Loucy (cell line): ENCODE measurements around the gene STUB1.

Experiments used
- H2AFZ ChIP-seq: fragments of 200-600 bp; sonication (generic); 2 replicates; pipeline ENCODE4 v1.6.0; 2016; ENCODE audit warnings: antibody characterized with exemption, mild to moderate bottlenecking, low read length, moderate library complexity
- H3F3A ChIP-seq: fragments of 200-600 bp; 2 replicates; pipeline ENCODE4 v1.6.0; 2016; ENCODE audit warnings: antibody characterized with exemption, low read depth, mild to moderate bottlenecking
- H3K27me3 ChIP-seq: fragments of 200-600 bp; sonication (generic); 2 replicates; pipeline ENCODE4 v1.6.1; 2014; ENCODE audit warnings: low read length, mild to moderate bottlenecking; ENCODE audit not compliant: insufficient read depth, poor library complexity, severe bottlenecking
- H3K36me3 ChIP-seq: fragments of 200-600 bp; sonication (generic); 2 replicates; pipeline ENCODE4 v1.6.1; 2016; ENCODE audit warnings: low read length; ENCODE audit not compliant: insufficient read depth
- H3K4me1 ChIP-seq: fragments of 200-600 bp; sonication (generic); 2 replicates; pipeline ENCODE4 v1.5.1; 2014; ENCODE audit warnings: low read length, mild to moderate bottlenecking; ENCODE audit not compliant: insufficient read depth, poor library complexity, severe bottlenecking
- H3K4me2 ChIP-seq: fragments of 200-600 bp; sonication (generic); 2 replicates; pipeline ENCODE4 v1.6.0; 2014; ENCODE audit warnings: antibody characterized with exemption, low read length, low read depth, mild to moderate bottlenecking; ENCODE audit not compliant: poor library complexity, severe bottlenecking
- H3K4me3 ChIP-seq: fragments of 200-600 bp; sonication (generic); 2 replicates; pipeline ENCODE4 v1.5.1; 2014; ENCODE audit warnings: low read length, mild to moderate bottlenecking, mixed read lengths; ENCODE audit not compliant: poor library complexity, severe bottlenecking
- H3K79me2 ChIP-seq: fragments of 200-600 bp; sonication (generic); 2 replicates; pipeline ENCODE4 v1.6.1; 2014; ENCODE audit warnings: low read length; ENCODE audit not compliant: insufficient read depth
- H3K9ac ChIP-seq: fragments of 200-600 bp; sonication (generic); 2 replicates; pipeline ENCODE4 v1.6.0; 2014; ENCODE audit warnings: mild to moderate bottlenecking, low read depth, low read length, moderate library complexity; ENCODE audit not compliant: poor library complexity, severe bottlenecking
- H3K9me2 ChIP-seq: fragments of 200-600 bp; sonication (generic); replicated peaks from 2 replicates; pipeline ENCODE4 v1.6.1; 2016; ENCODE audit warnings: low read depth, low read length, mixed read lengths
- H3K9me3 ChIP-seq: fragments of 200-600 bp; sonication (generic); 2 replicates; pipeline ENCODE4 v1.6.1; 2014; ENCODE audit warnings: mild to moderate bottlenecking, antibody characterized with exemption, low read length, low read depth; ENCODE audit not compliant: insufficient read depth
- H4K20me1 ChIP-seq: fragments of 200-600 bp; sonication (generic); 2 replicates; pipeline ENCODE4 v1.6.0; 2014; ENCODE audit warnings: antibody characterized with exemption, low read length, mild to moderate bottlenecking; ENCODE audit not compliant: insufficient read depth, poor library complexity, severe bottlenecking
- EZH2phosphoT487 ChIP-seq: fragments of 200-600 bp; IDR thresholded peaks from 2 replicates; pipeline ENCODE4 v1.6.1; 2018; ENCODE audit warnings: antibody characterized with exemption, mild to moderate bottlenecking, moderate library complexity, borderline replicate concordance
- TF ChIP-seq, protein P1 (sequence below): fragments of 200-600 bp; sonication (generic); conservative IDR thresholded peaks from 2 replicates; pipeline ENCODE4 v1.5.1; 2014; ENCODE audit warnings: mild to moderate bottlenecking, antibody characterized with exemption, low read length

Gene STUB1

DNA sequence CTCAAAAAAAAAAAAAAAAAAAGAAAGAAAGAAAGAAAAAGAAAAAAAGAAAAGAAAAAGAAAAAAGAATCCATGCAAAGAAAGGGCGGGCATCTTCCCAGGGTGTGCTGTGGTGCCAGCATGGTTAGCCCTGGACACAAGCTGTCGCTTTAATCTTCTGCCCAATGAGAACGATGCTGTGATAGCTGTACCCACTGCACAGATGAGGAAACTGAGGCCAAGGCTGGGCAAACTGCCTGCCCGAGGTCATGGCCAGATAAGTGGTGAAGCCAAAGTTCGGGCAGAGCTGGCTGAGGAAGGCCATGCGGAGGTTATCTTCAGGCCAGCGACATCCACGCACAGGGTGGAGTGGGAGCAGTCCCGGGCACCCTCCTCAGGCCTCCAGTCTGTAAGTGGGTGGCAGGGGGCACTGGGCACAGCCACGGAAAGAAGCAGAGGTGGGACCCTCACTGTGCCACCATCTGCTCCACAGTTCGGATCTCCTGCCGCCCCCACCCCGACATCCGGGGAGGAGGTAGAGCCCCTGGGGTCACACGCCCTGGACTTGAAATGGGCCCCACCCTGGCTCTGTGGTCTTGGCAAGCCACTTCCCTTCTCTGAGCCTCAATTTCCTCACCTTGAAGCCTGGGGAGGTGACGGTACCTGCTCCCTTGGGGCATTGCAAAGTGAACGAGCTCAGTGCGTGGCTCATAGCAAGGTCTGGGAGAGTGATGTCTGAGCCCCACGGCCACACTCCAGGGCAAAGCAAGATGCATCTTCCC lies 18.9 kb downstream of the STUB1 start:
- H2AFZ ChIP-seq: no peak overlapping the region
- no peaks in the 10 kb centered on the region for H3K4me1 ChIP-seq
- H4K20me1 ChIP-seq: no peaks in the 10 kb centered on the region
- TF ChIP-seq, protein P1, sequence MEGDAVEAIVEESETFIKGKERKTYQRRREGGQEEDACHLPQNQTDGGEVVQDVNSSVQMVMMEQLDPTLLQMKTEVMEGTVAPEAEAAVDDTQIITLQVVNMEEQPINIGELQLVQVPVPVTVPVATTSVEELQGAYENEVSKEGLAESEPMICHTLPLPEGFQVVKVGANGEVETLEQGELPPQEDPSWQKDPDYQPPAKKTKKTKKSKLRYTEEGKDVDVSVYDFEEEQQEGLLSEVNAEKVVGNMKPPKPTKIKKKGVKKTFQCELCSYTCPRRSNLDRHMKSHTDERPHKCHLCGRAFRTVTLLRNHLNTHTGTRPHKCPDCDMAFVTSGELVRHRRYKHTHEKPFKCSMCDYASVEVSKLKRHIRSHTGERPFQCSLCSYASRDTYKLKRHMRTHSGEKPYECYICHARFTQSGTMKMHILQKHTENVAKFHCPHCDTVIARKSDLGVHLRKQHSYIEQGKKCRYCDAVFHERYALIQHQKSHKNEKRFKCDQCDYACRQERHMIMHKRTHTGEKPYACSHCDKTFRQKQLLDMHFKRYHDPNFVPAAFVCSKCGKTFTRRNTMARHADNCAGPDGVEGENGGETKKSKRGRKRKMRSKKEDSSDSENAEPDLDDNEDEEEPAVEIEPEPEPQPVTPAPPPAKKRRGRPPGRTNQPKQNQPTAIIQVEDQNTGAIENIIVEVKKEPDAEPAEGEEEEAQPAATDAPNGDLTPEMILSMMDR: no peak
- TF ChIP-seq EZH2phosphoT487: no peak
- no peak overlapping the region for H3K4me3 ChIP-seq
- H3F3A ChIP-seq: no peaks in the 10 kb centered on the region
- H3K79me2 ChIP-seq: no peaks in the 10 kb centered on the region
- no peaks in the 10 kb centered on the region for H3K27me3 ChIP-seq
- no peaks in the 10 kb centered on the region for H3K36me3 ChIP-seq
- no peaks in the 10 kb centered on the region for H3K9me2 ChIP-seq
- H3K4me2 ChIP-seq: no peak overlapping the region
- no peak overlapping the region for H3K9ac ChIP-seq
- H3K9me3 ChIP-seq: no peaks in the 10 kb centered on the region

DNA sequence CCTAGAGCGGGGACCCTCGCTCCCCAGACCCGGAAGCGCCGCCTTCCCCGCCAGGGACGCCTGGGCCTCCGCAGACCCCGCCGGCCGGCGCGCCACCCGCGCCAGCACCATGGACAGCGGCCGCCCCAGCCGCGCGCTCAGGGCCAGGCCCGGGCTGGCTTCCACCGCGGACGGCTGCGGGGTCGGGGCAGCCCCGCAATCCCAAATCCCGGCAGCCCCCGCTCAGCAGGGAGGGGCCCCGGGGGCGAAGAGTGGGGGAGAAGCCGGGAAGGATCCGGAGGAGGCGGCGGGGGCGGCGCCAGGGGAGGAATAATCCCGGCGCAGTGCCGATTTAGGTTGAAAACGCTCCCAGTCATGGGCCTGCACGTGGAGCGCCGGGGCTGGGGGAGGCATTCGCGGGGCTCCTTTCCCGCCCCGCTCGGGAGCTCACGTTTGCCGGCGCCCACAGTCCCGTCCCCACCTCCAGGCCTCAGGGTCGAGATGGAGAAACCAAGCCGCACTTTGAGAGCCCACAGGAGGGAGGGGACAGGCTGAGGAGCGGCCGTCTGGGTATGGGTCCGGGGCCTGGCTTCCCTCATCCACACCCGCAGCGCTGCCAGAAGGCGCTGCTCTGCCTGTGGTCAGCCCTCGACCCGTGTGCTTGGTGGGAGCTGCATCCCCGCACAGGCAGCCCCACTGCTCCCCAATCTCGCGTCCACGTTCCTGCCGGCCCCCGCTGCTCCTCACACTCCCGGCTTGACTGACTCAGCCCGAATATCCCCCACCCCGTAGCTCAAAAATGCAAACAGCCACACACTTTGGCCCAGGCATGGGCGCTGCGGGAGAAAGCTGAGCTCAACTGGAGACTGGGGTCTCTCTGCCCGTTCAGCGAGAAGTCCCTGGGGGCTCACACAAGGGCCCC lies 20.7 kb downstream of the STUB1 start:
- no peak overlapping the region for H3K4me3 ChIP-seq
- no peaks in the 10 kb centered on the region for H3K36me3 ChIP-seq
- H3K9ac ChIP-seq: no peak overlapping the region
- no peaks in the 10 kb centered on the region for H4K20me1 ChIP-seq
- no peaks in the 10 kb centered on the region for H3K9me3 ChIP-seq
- H3F3A ChIP-seq: no peaks in the 10 kb centered on the region
- H3K27me3 ChIP-seq: no peaks in the 10 kb centered on the region
- H3K4me2 ChIP-seq: no peak overlapping the region
- H3K9me2 ChIP-seq: no peaks in the 10 kb centered on the region
- H3K79me2 ChIP-seq: no peaks in the 10 kb centered on the region
- TF ChIP-seq, protein P1: no peak
- TF ChIP-seq EZH2phosphoT487: no peak
- no peaks in the 10 kb centered on the region for H3K4me1 ChIP-seq
- H2AFZ ChIP-seq: no peak overlapping the region

DNA sequence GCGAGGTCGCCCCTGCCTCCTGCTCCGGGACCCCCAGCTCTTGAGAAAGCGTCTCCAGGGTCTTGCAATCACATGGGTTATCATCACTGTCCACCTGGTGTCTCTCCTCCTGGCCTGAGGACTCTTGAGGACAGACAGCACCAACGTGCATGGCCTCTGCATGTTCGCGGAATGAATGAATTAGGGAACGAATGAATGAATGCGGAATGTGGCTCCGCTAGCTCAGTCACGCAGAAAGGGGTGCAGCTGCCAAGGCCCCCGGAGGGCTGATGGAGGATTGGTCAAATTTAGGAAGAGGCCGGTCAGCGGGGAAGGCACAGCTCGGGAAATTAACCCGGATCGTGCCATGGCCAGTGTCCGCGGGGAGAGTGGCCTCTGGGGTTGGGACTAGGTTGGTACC lies 22.1 kb downstream of the STUB1 start:
- Histone ChIP-seq H4K20me1 (no peaks in the 10 kb centered on the region), H3K36me3 (no peaks in the 10 kb centered on the region)

More for the DNA sequence above, 22.1 kb downstream of the STUB1 start:
- Histone ChIP-seq H3F3A (no peaks in the 10 kb centered on the region), H3K4me2 (no peak overlapping the region), H2AFZ (no peak overlapping the region), H3K4me3 (no peak overlapping the region), H3K79me2 (no peaks in the 10 kb centered on the region), H3K27me3 (no peaks in the 10 kb centered on the region), H3K4me1 (no peaks in the 10 kb centered on the region), H3K9me3 (no peaks in the 10 kb centered on the region), H3K9ac (no peak overlapping the region), H3K9me2 (no peaks in the 10 kb centered on the region)
- TF ChIP-seq, protein P1: no peak
- TF ChIP-seq EZH2phosphoT487: no peak
